Activated CD4-positive, alpha-beta memory T cell treated with anti-CD3 and anti-CD28 coated beads for 36 hours (primary cell): ENCODE data around the gene ZNF521. TPM values are rescaled to one million over a fixed set of nuclear protein-coding genes. Genes with fewer than 3 reads are reported as not detected.

Source experiments
- CTCF ChIA-PET: fragments of 350-600 bp; sonication (Branson Sonifier 250); formaldehyde crosslinking; loops from one replicate; lab custom pipeline; 2021; ENCODE audit warnings: antibody characterized with exemption, inconsistent platforms; lab: Charles Lee
- POLR2A ChIA-PET: fragments of 350-600 bp; sonication (Branson Sonifier 250); formaldehyde crosslinking; loops from one replicate; lab custom pipeline; 2021; ENCODE audit warnings: antibody characterized with exemption; lab: Charles Lee
- DNase-seq: peaks from one replicate; pipeline ENCODE4 v3.0.0-alpha.2; 2020
- H3K27ac Mint-ChIP-seq: one replicate; pipeline ENCODE4 v1.8.0; 2021; ENCODE audit warnings: mixed read lengths
- H3K27me3 Mint-ChIP-seq: one replicate; pipeline ENCODE4 v1.8.0; 2021; ENCODE audit warnings: mixed read lengths
- H3K36me3 Mint-ChIP-seq: one replicate; pipeline ENCODE4 v1.8.0; 2021; ENCODE audit warnings: mixed read lengths
- H3K4me1 Mint-ChIP-seq: one replicate; pipeline ENCODE4 v1.8.0; 2021; ENCODE audit warnings: low read depth, mixed read lengths
- H3K4me3 Mint-ChIP-seq: one replicate; pipeline ENCODE4 v1.8.0; 2021; ENCODE audit warnings: mild to moderate bottlenecking, mixed read lengths
- H3K9me3 Mint-ChIP-seq: one replicate; pipeline ENCODE4 v1.8.0; 2021; ENCODE audit warnings: mixed read lengths
- intact Hi-C: fragments of 100-400 bp; cut with micrococcal nuclease; formaldehyde crosslinking; loops from one replicate; pipeline ENCODE4 v1.15.1; 2023
- total RNA-seq, 2 experiments: library from RNA; stranded (reverse); gene quantifications; one replicate each; pipeline ENCODE4 v1.2.3, GENCODE V29; 2021

ZNF521 gene
- total RNA-seq, 2 experiments from 2014 or later: not detected

GRCh38 chr18:25029802-25030201, 322.2 kb downstream of the ZNF521 start:
- intact Hi-C loops: loop anchor here (10.0 kb wide), 1 partner anchor 55 kb away; no protein-coding TSS in a partner anchor
- ChIA-PET POLR2A (no interaction called here), CTCF (no interaction called here)
- no peak for DNase-seq
- Mint-ChIP-seq H3K27me3 (no peaks in the 10 kb centered on the region), H3K36me3 (no peaks in the 10 kb centered on the region), H3K4me1 (no peaks in the 10 kb centered on the region), H3K4me3 (no peak overlapping the region), H3K9me3 (peaks cover 11% of the 10 kb centered on the region), H3K27ac (no peak overlapping the region)

GRCh38 chr18:25019931-25020330, 332.0 kb downstream of the ZNF521 start:
- Mint-ChIP-seq H3K4me3 (no peak overlapping the region), H3K9me3 (no peaks in the 10 kb centered on the region), H3K4me1 (no peaks in the 10 kb centered on the region), H3K27me3 (no peaks in the 10 kb centered on the region), H3K27ac (no peak overlapping the region), H3K36me3 (no peaks in the 10 kb centered on the region)
- intact Hi-C loops: no loop called here
- POLR2A ChIA-PET: no interaction called here
- no peak for DNase-seq
- CTCF ChIA-PET: no interaction called here

GRCh38 chr18:25019086-25019860, 332.7 kb downstream of the ZNF521 start:
- ChIA-PET CTCF (no interaction called here), POLR2A (no interaction called here)
- no peak overlapping the region for H3K27ac Mint-ChIP-seq
- H3K36me3 Mint-ChIP-seq: no peaks in the 10 kb centered on the region
- H3K4me1 Mint-ChIP-seq: no peaks in the 10 kb centered on the region
- DNase-seq: no peak
- intact Hi-C loops: no loop called here
- no peaks in the 10 kb centered on the region for H3K27me3 Mint-ChIP-seq
- H3K4me3 Mint-ChIP-seq: no peak overlapping the region
- H3K9me3 Mint-ChIP-seq: no peaks in the 10 kb centered on the region

- Mint-ChIP-seq H3K27me3 (no peaks in the 10 kb centered on the region), H3K4me3 (no peak overlapping the region), H3K4me1 (no peaks in the 10 kb centered on the region), H3K27ac (no peak overlapping the region), H3K9me3 (no peaks in the 10 kb centered on the region), H3K36me3 (no peaks in the 10 kb centered on the region)
- CTCF ChIA-PET: no interaction called here
- no peak for DNase-seq
- intact Hi-C loops: no loop called here
- POLR2A ChIA-PET: no interaction called here
Observed at GRCh38 chr18:25016666-25017065, 335.3 kb downstream of the ZNF521 start.

GRCh38 chr18:25016181-25016580, 335.8 kb downstream of the ZNF521 start:
- Mint-ChIP-seq H3K4me3 (no peak overlapping the region), H3K9me3 (no peaks in the 10 kb centered on the region), H3K27ac (no peak overlapping the region), H3K4me1 (no peaks in the 10 kb centered on the region), H3K27me3 (no peaks in the 10 kb centered on the region), H3K36me3 (no peaks in the 10 kb centered on the region)
- no peak for DNase-seq
- intact Hi-C loops: no loop called here
- ChIA-PET CTCF (no interaction called here), POLR2A (no interaction called here)
